Osteoblast (primary cell): Measurements from ENCODE around the gene UBE2Q2. TPM values are rescaled to one million over a fixed set of nuclear protein-coding genes. Genes with fewer than 3 reads are reported as not detected.

Experiments used
- DNase-seq: peaks from one replicate; pipeline ENCODE4 v3.0.0; 2011; ENCODE audit warnings: low spot score, mixed read lengths; ENCODE audit not compliant: insufficient read length; ENCODE audit errors: missing footprints
- H2AFZ ChIP-seq: 2 replicates; pipeline ENCODE4 v1.6.0; 2011; ENCODE audit warnings: mild to moderate bottlenecking, low read length
- H3K27ac ChIP-seq: 2 replicates; pipeline ENCODE4 v1.5.1; 2011; ENCODE audit warnings: mild to moderate bottlenecking, low read depth, low read length, moderate library complexity
- H3K27me3 ChIP-seq: 2 replicates; pipeline ENCODE4 v1.6.0; 2012; ENCODE audit warnings: mild to moderate bottlenecking, control low read depth, inconsistent platforms, low read length, moderate library complexity; ENCODE audit not compliant: insufficient read depth
- H3K36me3 ChIP-seq: 2 replicates; pipeline ENCODE4 v1.5.1; 2011; ENCODE audit warnings: mild to moderate bottlenecking, low read length, control low read depth, moderate library complexity; ENCODE audit not compliant: insufficient read depth
- H3K4me1 ChIP-seq: 2 replicates; pipeline ENCODE4 v1.5.1; 2011; ENCODE audit warnings: mild to moderate bottlenecking, low read length, control low read depth, moderate library complexity; ENCODE audit not compliant: insufficient read depth
- H3K4me2 ChIP-seq: 2 replicates; pipeline ENCODE4 v1.6.0; 2011; ENCODE audit warnings: mild to moderate bottlenecking, low read length; ENCODE audit not compliant: insufficient read depth
- H3K4me3 ChIP-seq: fragments of 200-600 bp; sonication (generic); 3 replicates; pipeline ENCODE4 v1.5.1; 2012; ENCODE audit warnings: mild to moderate bottlenecking, low read length, inconsistent platforms; ENCODE audit not compliant: insufficient read depth
- H3K79me2 ChIP-seq: 2 replicates; pipeline ENCODE4 v1.6.0; 2012; ENCODE audit warnings: mild to moderate bottlenecking, low read length, control low read depth, inconsistent platforms; ENCODE audit not compliant: insufficient read depth
- H3K9me3 ChIP-seq: 2 replicates; pipeline ENCODE4 v1.5.1; 2011; ENCODE audit warnings: low read depth, low read length, control low read depth
- H4K20me1 ChIP-seq: 2 replicates; pipeline ENCODE4 v1.6.0; 2012; ENCODE audit warnings: mild to moderate bottlenecking, low read length, control low read depth; ENCODE audit not compliant: insufficient read depth
- CTCF ChIP-seq: IDR thresholded peaks from 2 replicates; pipeline ENCODE4 v1.5.1; 2011; ENCODE audit warnings: mild to moderate bottlenecking, low read depth, low read length, moderate library complexity; ENCODE audit errors: extremely low read depth
- total RNA-seq: library from RNA; depleted of rRNA; stranded (reverse); fragments of >200 nt; gene quantifications from 2 replicates; pipeline ENCODE4 v1.2.3, GENCODE V29; 2012

UBE2Q2 gene
- total RNA-seq, 1 donor: 66.2 TPM

- no peaks in the 10 kb centered on the region for H4K20me1 ChIP-seq
- no peaks in the 10 kb centered on the region for H3K4me1 ChIP-seq
- H2AFZ ChIP-seq: no peak overlapping the region
- H3K36me3 ChIP-seq: peaks cover 25% of the 10 kb centered on the region
- no peak overlapping the region for H3K4me3 ChIP-seq
- TF ChIP-seq CTCF: no peak
- H3K27ac ChIP-seq: no peak overlapping the region
- no peaks in the 10 kb centered on the region for H3K9me3 ChIP-seq
- H3K4me2 ChIP-seq: no peak overlapping the region
- H3K79me2 ChIP-seq: peaks cover 10% of the 10 kb centered on the region
- no peaks in the 10 kb centered on the region for H3K27me3 ChIP-seq
- no peak for DNase-seq
Measured at GRCh38 chr15:75872403-75872990, 29.2 kb downstream of the UBE2Q2 start.

GRCh38 chr15:75884041-75884440 lies 40.8 kb downstream of the UBE2Q2 start:
- peak; percentile 61 for DNase-seq
- peak overlapping the region; percentile 30 for H3K4me2 ChIP-seq

GRCh38 chr15:75887178-75887577 lies 43.9 kb downstream of the UBE2Q2 start:
- no peak for TF ChIP-seq CTCF
- Histone ChIP-seq H3K36me3 (peaks cover 6% of the 10 kb centered on the region), H2AFZ (no peak overlapping the region), H3K27me3 (no peaks in the 10 kb centered on the region), H4K20me1 (no peaks in the 10 kb centered on the region), H3K27ac (no peak overlapping the region), H3K4me2 (no peak overlapping the region), H3K9me3 (no peaks in the 10 kb centered on the region), H3K4me3 (no peak overlapping the region), H3K4me1 (peaks cover 30% of the 10 kb centered on the region), H3K79me2 (peaks cover 14% of the 10 kb centered on the region)
- DNase-seq: no peak

More at GRCh38 chr15:75884041-75884440, 40.8 kb downstream of the UBE2Q2 start:
- Histone ChIP-seq H3K27ac (peak overlapping the region; percentile 52), H3K4me1 (peaks cover 10% of the 10 kb centered on the region), H3K79me2 (peaks cover 13% of the 10 kb centered on the region), H3K27me3 (no peaks in the 10 kb centered on the region), H2AFZ (no peak overlapping the region), H4K20me1 (no peaks in the 10 kb centered on the region), H3K4me3 (no peak overlapping the region), H3K36me3 (peaks cover 14% of the 10 kb centered on the region), H3K9me3 (no peaks in the 10 kb centered on the region)
- TF ChIP-seq CTCF: no peak

GRCh38 chr15:75891895-75892294 lies 48.6 kb downstream of the UBE2Q2 start:
- H2AFZ ChIP-seq: peak overlapping the region; percentile 62

More at GRCh38 chr15:75891895-75892294, 48.6 kb downstream of the UBE2Q2 start:
- Histone ChIP-seq H3K4me1 (peaks cover 22% of the 10 kb centered on the region), H4K20me1 (no peaks in the 10 kb centered on the region), H3K4me3 (peak overlapping the region; percentile 13), H3K36me3 (no peaks in the 10 kb centered on the region), H3K9me3 (no peaks in the 10 kb centered on the region), H3K27ac (peak overlapping the region; percentile 94), H3K27me3 (no peaks in the 10 kb centered on the region), H3K79me2 (peaks cover 8% of the 10 kb centered on the region), H3K4me2 (peak overlapping the region; percentile 72)
- no peak for TF ChIP-seq CTCF
- peak; percentile 44 for DNase-seq
